GM23338 (cell line): Measurements from ENCODE around the gene TUSC7.

Source experiments
- CREB1 ChIP-seq: fragments of 250-450 bp; sonication (Bioruptor Pico); IDR thresholded peaks from 2 replicates; pipeline ENCODE4 v1.5.0; 2020; ENCODE audit warnings: low read depth, mild to moderate bottlenecking, moderate library complexity
- CTCF ChIP-seq, 2 experiments: fragments of 200-600 bp in 1 of 2; sonication (generic) in 1 of 2; conservative IDR thresholded peaks; 2 replicates each; pipeline versions ENCODE4 v1.5.1 to v1.6.1; 2016 to 2017; ENCODE audit warnings: antibody characterized with exemption in 2 of 2, low read depth in 2 of 2, mild to moderate bottlenecking in 2 of 2, moderate library complexity in 1 of 2
- EZH2 ChIP-seq: fragments of 200-600 bp; sonication (generic); IDR thresholded peaks from one replicate; pipeline ENCODE4 v1.8.0; 2017; ENCODE audit warnings: antibody characterized with exemption, mild to moderate bottlenecking, low read depth; ENCODE audit not compliant: unreplicated experiment
- POLR2AphosphoS5 ChIP-seq: IDR thresholded peaks from 2 replicates; pipeline ENCODE4 v1.6.1; 2016; ENCODE audit warnings: antibody characterized with exemption, low read depth
- REST ChIP-seq: IDR thresholded peaks from one replicate; pipeline ENCODE4 v1.6.1; 2018; ENCODE audit warnings: antibody characterized with exemption; ENCODE audit not compliant: unreplicated experiment
- ZNF114 ChIP-seq: fragments of 250-450 bp; sonication (Bioruptor Pico); IDR thresholded peaks from 2 replicates; pipeline ENCODE4 v1.5.0; 2020; ENCODE audit warnings: mild to moderate bottlenecking, moderate library complexity

GRCh38 chr3:116759316-116759715, 49.7 kb downstream of the TUSC7 start:
- TF ChIP-seq EZH2: no peak
- no peak for TF ChIP-seq CTCF (conservative IDR thresholded peaks at IDR 0.05; ENCODE audit: low read depth in 2 of 2)
- TF ChIP-seq POLR2AphosphoS5: no peak
- TF ChIP-seq REST: no peak
- TF ChIP-seq CREB1 (CRISPR knock-in tag): no peak
- TF ChIP-seq ZNF114 (CRISPR knock-in tag): no peak
